Left lobe of liver (tissue), 2 donors: Measurements from ENCODE around the gene FALEC. TPM values are rescaled to one million over a fixed set of nuclear protein-coding genes. Genes with fewer than 3 reads are reported as not detected.

ENCODE experiments used
- ATAC-seq: fragments of 200-7000 bp; cut with Tn5 transposase; one replicate; pipeline ENCODE4 v1.9.1; 2020; ENCODE audit warnings: mild to moderate bottlenecking, moderate library complexity
- DNase-seq: peaks from one replicate; pipeline ENCODE4 v3.0.0-alpha.2; 2020; ENCODE audit warnings: low spot score
- total RNA-seq: library from RNA; stranded (reverse); gene quantifications from one replicate; pipeline ENCODE4 v1.2.1, GENCODE V29; 2021
- donor health status: DM: no; HTN: no; CAD: no; lungs with moderate emphysema.
- donor health status: DM: no; HTN: yes; CAD: no.

Gene FALEC
- total RNA-seq: 0.35 TPM

GRCh38 chr1:150515328-150516049 is at the start of gene FALEC:
TSS of gene FALEC (plus strand) at chr1:150515752.
- peak; percentile 96 for ATAC-seq
- peak; percentile 99 for DNase-seq

- ATAC-seq: peak; percentile 70
Measured at GRCh38 chr1:150466964-150467363, 48.6 kb upstream of the FALEC start.

GRCh38 chr1:150469291-150469690 is 46.3 kb upstream of the FALEC start:
- DNase-seq: peak; percentile 43
- no peak for ATAC-seq

More at GRCh38 chr1:150466964-150467363, 48.6 kb upstream of the FALEC start:
- DNase-seq: no peak

GRCh38 chr1:150472601-150473200 is 42.9 kb upstream of the FALEC start:
- DNase-seq (peak; percentile 46), ATAC-seq (no peak)

- DNase-seq (peak; percentile 83), ATAC-seq (peak; percentile 89)
Measured at GRCh38 chr1:150473659-150474058, 41.9 kb upstream of the FALEC start.

GRCh38 chr1:150474869-150475268 is 40.7 kb upstream of the FALEC start:
- DNase-seq: no peak
- no peak for ATAC-seq

- no peak for ATAC-seq
- no peak for DNase-seq
Measured at GRCh38 chr1:150476754-150477153, 38.8 kb upstream of the FALEC start.

- DNase-seq: no peak
- no peak for ATAC-seq
Measured at GRCh38 chr1:150477320-150477719, 38.2 kb upstream of the FALEC start.

- ATAC-seq (no peak), DNase-seq (no peak)
Measured at GRCh38 chr1:150477733-150478132, 37.8 kb upstream of the FALEC start.

GRCh38 chr1:150479370-150479769 is 36.2 kb upstream of the FALEC start:
- DNase-seq (no peak), ATAC-seq (peak; percentile 60)

GRCh38 chr1:150479927-150480352 is 35.6 kb upstream of the FALEC start:
- ATAC-seq (peak; percentile 91), DNase-seq (peak; percentile 64)

- DNase-seq: no peak
- ATAC-seq: no peak
Measured at GRCh38 chr1:150484431-150484830, 31.1 kb upstream of the FALEC start.

GRCh38 chr1:150484861-150485260 is 30.7 kb upstream of the FALEC start:
- DNase-seq: no peak
- ATAC-seq: no peak

GRCh38 chr1:150486966-150487762 is 28.4 kb upstream of the FALEC start, which contains the start of gene TARS2:
TSS of gene TARS2 (plus strand) at chr1:150487419. CDS start at chr1:150487451, 32 bp downstream.
- ATAC-seq: peak; percentile 100
- DNase-seq: peak; percentile 96

GRCh38 chr1:150487763-150488115 is 27.8 kb upstream of the FALEC start:
- ATAC-seq (no peak), DNase-seq (no peak)

- DNase-seq: no peak
- ATAC-seq: no peak
Measured at GRCh38 chr1:150493175-150493574, 22.4 kb upstream of the FALEC start.

- ATAC-seq: no peak
- DNase-seq: no peak
Measured at GRCh38 chr1:150498342-150498741, 17.2 kb upstream of the FALEC start.

GRCh38 chr1:150505431-150505830 is 10.1 kb upstream of the FALEC start:
- no peak for ATAC-seq
- no peak for DNase-seq

GRCh38 chr1:150507912-150508864 is 7.4 kb upstream of the FALEC start, which contains the start of gene ECM1:
TSS of gene ECM1 (plus strand) at chr1:150508109. CDS start at chr1:150508210, 101 bp downstream.
- ATAC-seq: peak; percentile 53

GRCh38 chr1:150508982-150509381 is 6.6 kb upstream of the FALEC start:
- no peak for DNase-seq
- ATAC-seq: no peak

More at GRCh38 chr1:150507912-150508864, 7.4 kb upstream of the FALEC start, which contains the start of gene ECM1:
- no peak for DNase-seq
